H9 (cell line): ENCODE measurements around the gene CST6. TPM values are rescaled to one million over a fixed set of nuclear protein-coding genes. Genes with fewer than 3 reads are reported as not detected.

Experiments used
- DNase-seq: peaks from one replicate; pipeline ENCODE4 v3.0.0-alpha.2; 2017
- H2AFZ ChIP-seq: one replicate; pipeline ENCODE4 v1.6.1; 2013; ENCODE audit warnings: mild to moderate bottlenecking, low read length, control low read depth, moderate library complexity
- H2AK5ac ChIP-seq: 2 replicates; pipeline ENCODE4 v1.6.1; 2013; ENCODE audit warnings: low read length, control low read depth, mixed read lengths; ENCODE audit not compliant: insufficient read length
- H2BK120ac ChIP-seq: one replicate; pipeline ENCODE4 v1.6.1; 2013; ENCODE audit warnings: low read depth, mild to moderate bottlenecking, low read length, control low read depth, inconsistent platforms; ENCODE audit not compliant: poor library complexity, severe bottlenecking
- H2BK12ac ChIP-seq: 2 replicates; pipeline ENCODE4 v1.6.1; 2013; ENCODE audit warnings: low read length, control low read depth, mixed read lengths, low read depth; ENCODE audit not compliant: insufficient read length
- H2BK15ac ChIP-seq: 2 replicates; pipeline ENCODE4 v1.6.1; 2013; ENCODE audit warnings: low read depth, low read length, control low read depth
- H2BK20ac ChIP-seq: one replicate; pipeline ENCODE4 v1.6.1; 2013; ENCODE audit warnings: low read depth, mild to moderate bottlenecking, low read length, control low read depth, inconsistent platforms; ENCODE audit not compliant: poor library complexity, severe bottlenecking
- H2BK5ac ChIP-seq: 2 replicates; pipeline ENCODE4 v1.6.1; 2013; ENCODE audit warnings: low read length, control low read depth, mixed read lengths; ENCODE audit not compliant: insufficient read length
- H3K14ac ChIP-seq: 2 replicates; pipeline ENCODE4 v1.6.1; 2013; ENCODE audit warnings: low read length, control low read depth; ENCODE audit not compliant: insufficient read depth
- H3K18ac ChIP-seq: 2 replicates; pipeline ENCODE4 v1.6.1; 2013; ENCODE audit warnings: low read depth, mild to moderate bottlenecking, mixed read lengths, low read length, control low read depth; ENCODE audit not compliant: insufficient read length
- H3K23ac ChIP-seq: 2 replicates; pipeline ENCODE4 v1.6.1; 2013; ENCODE audit warnings: low read length, control low read depth, mixed read lengths, low read depth; ENCODE audit not compliant: insufficient read length
- H3K23me2 ChIP-seq: 2 replicates; pipeline ENCODE4 v1.6.1; 2013; ENCODE audit warnings: low read depth, mild to moderate bottlenecking, mixed read lengths, low read length, control low read depth; ENCODE audit not compliant: insufficient read length, poor library complexity, severe bottlenecking
- H3K27ac ChIP-seq: 2 replicates; pipeline ENCODE4 v1.5.1; 2013; ENCODE audit warnings: low read length, control low read depth, mixed read lengths, low read depth; ENCODE audit not compliant: insufficient read length
- H3K27me3 ChIP-seq: 2 replicates; pipeline ENCODE4 v1.6.1; 2013; ENCODE audit warnings: low read length, control low read depth, inconsistent platforms; ENCODE audit not compliant: insufficient read depth
- H3K4ac ChIP-seq: 2 replicates; pipeline ENCODE4 v1.6.1; 2013; ENCODE audit warnings: low read depth, mild to moderate bottlenecking, control low read depth, inconsistent platforms, low read length, moderate library complexity
- H3K4me1 ChIP-seq: 2 replicates; pipeline ENCODE4 v1.6.1; 2013; ENCODE audit warnings: low read length, control low read depth, inconsistent platforms; ENCODE audit not compliant: insufficient read depth
- H3K4me2 ChIP-seq: 2 replicates; pipeline ENCODE4 v1.6.1; 2013; ENCODE audit warnings: low read length, control low read depth, mixed read lengths; ENCODE audit not compliant: insufficient read length, insufficient read depth
- H3K56ac ChIP-seq: 2 replicates; pipeline ENCODE4 v1.6.1; 2013; ENCODE audit warnings: low read depth, mild to moderate bottlenecking, mixed read lengths, low read length, control low read depth; ENCODE audit not compliant: insufficient read length
- H3K79me1 ChIP-seq: 2 replicates; pipeline ENCODE4 v1.6.1; 2013; ENCODE audit warnings: low read depth, mild to moderate bottlenecking, moderate library complexity, low read length, control low read depth, inconsistent platforms; ENCODE audit not compliant: insufficient read depth, poor library complexity, severe bottlenecking
- H3K79me2 ChIP-seq: 2 replicates; pipeline ENCODE4 v1.6.1; 2013; ENCODE audit warnings: low read length, control low read depth, inconsistent platforms; ENCODE audit not compliant: insufficient read depth
- H3K9ac ChIP-seq: 2 replicates; pipeline ENCODE4 v1.6.1; 2013; ENCODE audit warnings: low read length, control low read depth, mixed read lengths; ENCODE audit not compliant: insufficient read length; ENCODE audit errors: extremely low read depth
- H3K9me3 ChIP-seq: one replicate; pipeline ENCODE4 v1.6.1; 2013; ENCODE audit warnings: low read depth, low read length, inconsistent platforms; ENCODE audit not compliant: control insufficient read depth
- H3T11ph ChIP-seq: one replicate; pipeline ENCODE4 v1.6.1; 2013; ENCODE audit warnings: mild to moderate bottlenecking, low read length, control low read depth, inconsistent platforms
- H4K20me1 ChIP-seq: one replicate; pipeline ENCODE4 v1.6.1; 2013; ENCODE audit not compliant: control insufficient read depth, insufficient read length, insufficient read depth
- H4K5ac ChIP-seq: 2 replicates; pipeline ENCODE4 v1.6.1; 2013; ENCODE audit warnings: low read depth, mild to moderate bottlenecking, mixed read lengths, low read length, control low read depth; ENCODE audit not compliant: insufficient read length
- H4K8ac ChIP-seq: replicated peaks from 2 replicates; pipeline ENCODE4 v1.6.1; 2013; ENCODE audit warnings: low read length, control low read depth, mixed read lengths, low read depth; ENCODE audit not compliant: insufficient read length
- H4K91ac ChIP-seq: 2 replicates; pipeline ENCODE4 v1.6.1; 2013; ENCODE audit warnings: low read depth, mild to moderate bottlenecking, moderate library complexity, mixed read lengths, low read length, control low read depth; ENCODE audit not compliant: insufficient read length
- H3K27ac Mint-ChIP-seq, 3 experiments: 2 replicates in 2 of 3; 3 replicates in 1 of 3; pipeline ENCODE4 v1.8.0; 2020 to 2021; ENCODE audit warnings: mixed read lengths in 3 of 3, mild to moderate bottlenecking in 1 of 3, moderate library complexity in 1 of 3
- H3K27me3 Mint-ChIP-seq: 2 replicates; pipeline ENCODE4 v1.8.0; 2021; ENCODE audit warnings: low read depth, mild to moderate bottlenecking, moderate library complexity, mixed read lengths
- H3K36me3 Mint-ChIP-seq, 3 experiments: 2 replicates in 2 of 3; 3 replicates in 1 of 3; pipeline ENCODE4 v1.8.0; 2020 to 2021; ENCODE audit warnings: low read depth in 3 of 3, mixed read lengths in 3 of 3; ENCODE audit not compliant: insufficient read depth in 1 of 3
- H3K4me1 Mint-ChIP-seq, 2 experiments: 2 replicates each; pipeline ENCODE4 v1.8.0; 2020; ENCODE audit warnings: mixed read lengths in 2 of 2
- H3K4me3 Mint-ChIP-seq, 2 experiments: 2 replicates in 1 of 2; 3 replicates in 1 of 2; pipeline ENCODE4 v1.8.0; 2020 to 2021; ENCODE audit warnings: mild to moderate bottlenecking in 2 of 2, mixed read lengths in 2 of 2, moderate library complexity in 1 of 2
- H3K9me3 Mint-ChIP-seq, 2 experiments: 2 replicates in 1 of 2; 3 replicates in 1 of 2; pipeline ENCODE4 v1.8.0; 2020; ENCODE audit warnings: mild to moderate bottlenecking in 2 of 2, mixed read lengths in 2 of 2, moderate library complexity in 1 of 2
- WGBS: extraction: QIAGEN DNeasy Blood & Tissue Kit; methylation state at CpG from one replicate; pipeline ENCODE4 v1.1.7; 2013; ENCODE audit warnings: missing lambda C conversion rate, low lambda C conversion rate, mixed read lengths; ENCODE audit not compliant: insufficient read length; ENCODE audit errors: extremely low coverage; 5-methylcytosine and 5-hydroxymethylcytosine counted together
- total RNA-seq: library from RNA; stranded (reverse); gene quantifications from 2 replicates; pipeline ENCODE4 v1.2.1, GENCODE V29; 2021
- TF ChIP-seq, protein P1 (sequence below): fragments of 200-600 bp; sonication (generic); conservative IDR thresholded peaks from 3 replicates; pipeline ENCODE4 v1.8.0; 2021; ENCODE audit warnings: antibody characterized with exemption, mild to moderate bottlenecking

The CST6 gene
- total RNA-seq, 1 experiment from 2014 or later, result not detected

DNA sequence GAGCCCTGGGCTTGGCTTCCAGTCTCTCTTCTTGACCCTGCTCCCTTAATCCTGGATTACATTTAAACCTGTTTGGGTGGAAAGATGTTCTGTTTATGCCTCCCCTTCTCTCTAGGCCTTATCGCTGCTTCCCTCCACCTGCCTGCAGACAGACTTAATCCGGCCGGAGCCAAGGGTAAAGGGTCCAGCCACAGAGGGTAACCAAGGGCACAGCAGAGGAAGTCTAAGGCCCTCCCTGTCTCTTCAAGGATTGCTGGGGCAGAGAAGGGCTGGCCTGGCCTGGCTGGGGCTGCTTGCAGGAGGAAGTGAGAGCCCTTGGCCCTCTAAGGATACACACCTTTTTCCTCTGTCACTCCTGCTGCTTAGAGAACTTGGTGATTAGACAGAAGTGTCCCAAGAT is 35.1 kb downstream of the CST6 start:
- Histone ChIP-seq H2BK12ac (no peak overlapping the region), H4K91ac (no peak overlapping the region), H2BK20ac (no peak overlapping the region), H2BK15ac (no peak overlapping the region), H3K4ac (no peak overlapping the region), H3K23me2 (peaks cover 8% of the 10 kb centered on the region), H3K79me1 (no peaks in the 10 kb centered on the region), H3K27ac (no peak overlapping the region), H2AFZ (no peak overlapping the region), H3K56ac (no peak overlapping the region), H4K20me1 (peaks cover 3% of the 10 kb centered on the region), H2AK5ac (no peak overlapping the region), H4K8ac (no peak overlapping the region), H3K23ac (no peak overlapping the region), H3K9me3 (no peaks in the 10 kb centered on the region), H3T11ph (no peak overlapping the region), H3K18ac (no peak overlapping the region), H2BK120ac (no peak overlapping the region), H3K9ac (no peak overlapping the region), H3K79me2 (no peaks in the 10 kb centered on the region), H3K4me2 (no peak overlapping the region), H3K4me1 (peaks cover 6% of the 10 kb centered on the region; the same call in 1 of the 2 replicates), H3K27me3 (no peaks in the 10 kb centered on the region), H2BK5ac (no peak overlapping the region), H3K14ac (no peak overlapping the region), H4K5ac (no peak overlapping the region)
- WGBS, result no CpG with 5 or more reads among the region's 3 CpGs
- TF ChIP-seq, protein P1, sequence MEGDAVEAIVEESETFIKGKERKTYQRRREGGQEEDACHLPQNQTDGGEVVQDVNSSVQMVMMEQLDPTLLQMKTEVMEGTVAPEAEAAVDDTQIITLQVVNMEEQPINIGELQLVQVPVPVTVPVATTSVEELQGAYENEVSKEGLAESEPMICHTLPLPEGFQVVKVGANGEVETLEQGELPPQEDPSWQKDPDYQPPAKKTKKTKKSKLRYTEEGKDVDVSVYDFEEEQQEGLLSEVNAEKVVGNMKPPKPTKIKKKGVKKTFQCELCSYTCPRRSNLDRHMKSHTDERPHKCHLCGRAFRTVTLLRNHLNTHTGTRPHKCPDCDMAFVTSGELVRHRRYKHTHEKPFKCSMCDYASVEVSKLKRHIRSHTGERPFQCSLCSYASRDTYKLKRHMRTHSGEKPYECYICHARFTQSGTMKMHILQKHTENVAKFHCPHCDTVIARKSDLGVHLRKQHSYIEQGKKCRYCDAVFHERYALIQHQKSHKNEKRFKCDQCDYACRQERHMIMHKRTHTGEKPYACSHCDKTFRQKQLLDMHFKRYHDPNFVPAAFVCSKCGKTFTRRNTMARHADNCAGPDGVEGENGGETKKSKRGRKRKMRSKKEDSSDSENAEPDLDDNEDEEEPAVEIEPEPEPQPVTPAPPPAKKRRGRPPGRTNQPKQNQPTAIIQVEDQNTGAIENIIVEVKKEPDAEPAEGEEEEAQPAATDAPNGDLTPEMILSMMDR, result no peak
- peaks cover 10 to 25% (median 19%) of the 10 kb centered on the region in 3 experiments for H3K36me3 Mint-ChIP-seq
- H3K27ac Mint-ChIP-seq, result no peak overlapping the region
- H3K9me3 Mint-ChIP-seq, result no peaks in the 10 kb centered on the region
- peaks cover 33 to 43% of the 10 kb centered on the region in 2 experiments for H3K4me1 Mint-ChIP-seq
- DNase-seq, result no peak
- H3K4me3 Mint-ChIP-seq, result no peak overlapping the region
- no peaks in the 10 kb centered on the region; the same call in 1 of the 2 replicates for H3K27me3 Mint-ChIP-seq
